Peyer's patch (tissue), 4 donors: Measurements from ENCODE around the gene RASSF3. TPM values are rescaled to one million over a fixed set of nuclear protein-coding genes. Genes with fewer than 3 reads are reported as not detected.
A peak's percentile ranks its signal among the peaks of the same experiment; 100 is the strongest.
"Not testable (repeated sequence)": the region's sequence is repeated elsewhere in the genome, so short reads cannot be mapped to it uniquely, and the experiment has no call there.

Experiments used
- DNase-seq, 3 donors: peaks; one replicate each; pipeline ENCODE4 v3.0.0-alpha.2; 2017 to 2019
- H3K27ac ChIP-seq, 4 donors: fragments of 200-600 bp; sonication (generic); one replicate each; pipeline ENCODE4 v1.5.1; 2016 to 2019
- H3K27me3 ChIP-seq, 2 donors: fragments of 200-600 bp; sonication (generic); one replicate each; pipeline ENCODE4 v1.5.1; 2019
- H3K36me3 ChIP-seq, 3 donors: fragments of 200-600 bp; sonication (generic); one replicate each; pipeline ENCODE4 v1.5.1; 2016 to 2019
- H3K4me1 ChIP-seq, 4 donors: fragments of 200-600 bp; sonication (generic); one replicate each; pipeline ENCODE4 v1.5.1; 2016 to 2019
- H3K4me3 ChIP-seq, 4 donors: fragments of 200-600 bp; sonication (generic); 1 replicate in 3 of 4; 2 replicates in 1 of 4; pipeline ENCODE4 v1.5.1; 2016 to 2019; ENCODE audit warnings: mild to moderate bottlenecking in 1 of 4
- H3K9me3 ChIP-seq, 4 donors: fragments of 200-600 bp; sonication (generic); one replicate each; pipeline ENCODE4 v1.5.1; 2016 to 2019; ENCODE audit warnings: mild to moderate bottlenecking in 1 of 4
- CTCF ChIP-seq, 6 experiments: fragments of 450-650 bp in 4 of 6; fragments of 200-600 bp in 2 of 6; sonication (generic) in 1 of 6; IDR thresholded peaks; one replicate each; pipeline ENCODE4 v1.5.1; 2017 to 2019; ENCODE audit warnings: antibody characterized with exemption in 6 of 6, mild to moderate bottlenecking in 3 of 6, moderate library complexity in 1 of 6
- POLR2A ChIP-seq, 2 donors: fragments of 450-650 bp; IDR thresholded peaks; one replicate each; pipeline ENCODE4 v1.5.1; 2017; ENCODE audit warnings: antibody characterized with exemption in 2 of 2, mild to moderate bottlenecking in 2 of 2, moderate library complexity in 2 of 2
- total RNA-seq, 4 donors: library from RNA; depleted of rRNA; stranded (reverse); fragments of >200 nt; gene quantifications; one replicate each; pipeline ENCODE4 v1.1.0, GENCODE V29; 2016

RASSF3 gene
- total RNA-seq, 4 donors from 2014 or later: 14.3 to 60.2 (median 27.2) TPM

DNA sequence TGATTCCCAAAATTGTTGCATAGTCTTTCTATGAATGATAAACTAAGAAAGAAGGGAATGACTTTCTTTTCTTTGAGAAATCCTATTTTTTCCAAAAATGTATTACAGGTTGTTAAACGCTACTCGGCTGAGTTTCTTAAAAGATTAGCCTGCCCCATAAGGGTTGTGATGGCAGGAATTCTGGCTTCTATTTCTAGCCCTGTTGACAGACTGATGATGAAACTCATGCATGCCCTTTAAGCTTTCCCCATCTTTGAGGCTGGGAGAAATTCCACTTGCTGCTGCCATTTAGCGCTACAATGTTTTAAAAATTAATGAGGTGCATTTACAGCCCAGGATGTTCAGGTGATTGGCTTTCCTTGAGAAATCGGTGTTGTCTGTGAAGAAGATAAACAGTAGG, 33.2 kb upstream of the RASSF3 start:
- Histone ChIP-seq H3K27me3 (no peaks in the 10 kb centered on the region), H3K9me3 (peaks cover 0 to 10% (median 0%) of the 10 kb centered on the region in 4 donors), H3K4me1 (no peaks in the 10 kb centered on the region), H3K27ac (no peak overlapping the region), H3K36me3 (no peaks in the 10 kb centered on the region), H3K4me3 (no peak overlapping the region)
- no peak for DNase-seq
- TF ChIP-seq CTCF (IDR thresholded peaks at IDR 0.05): no peak
- no peak for TF ChIP-seq POLR2A (IDR thresholded peaks at IDR 0.05)

DNA sequence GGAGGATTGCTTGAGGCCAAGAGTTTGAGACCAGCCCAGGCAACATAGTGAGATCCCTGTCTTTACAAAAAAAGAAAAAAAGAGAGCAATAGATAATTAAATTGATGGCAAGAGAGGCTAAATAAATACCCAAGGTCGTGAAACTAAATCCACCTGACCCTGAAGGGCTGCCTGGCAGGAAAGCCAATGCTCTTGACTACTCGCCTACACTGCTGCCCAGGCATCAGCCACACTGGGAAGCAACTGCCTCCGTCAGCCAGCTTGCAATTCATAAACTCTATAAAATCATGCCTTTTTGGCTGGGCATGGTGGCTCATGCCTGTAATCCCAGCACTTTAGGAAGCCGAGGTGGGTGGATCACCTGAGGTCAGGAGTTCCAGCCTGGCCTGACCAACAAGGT, 31.7 kb upstream of the RASSF3 start:
- Histone ChIP-seq H3K4me3 (no peak overlapping the region), H3K4me1 (no peaks in the 10 kb centered on the region), H3K27ac (no peak overlapping the region), H3K27me3 (no peaks in the 10 kb centered on the region), H3K9me3 (peaks cover 0 to 10% (median 0%) of the 10 kb centered on the region in 4 donors), H3K36me3 (no peaks in the 10 kb centered on the region)
- no peak for TF ChIP-seq POLR2A (IDR thresholded peaks at IDR 0.05)
- DNase-seq: no peak

GRCh38 chr12:64580681-64581080, 29.6 kb upstream of the RASSF3 start:
- H3K4me3 ChIP-seq: no peak overlapping the region
- TF ChIP-seq CTCF (IDR thresholded peaks at IDR 0.05): no peak
- TF ChIP-seq POLR2A (IDR thresholded peaks at IDR 0.05): no peak
- peaks cover 0 to 5% (median 0%) of the 10 kb centered on the region in 4 donors for H3K4me1 ChIP-seq
- DNase-seq: no peak
- no peaks in the 10 kb centered on the region for H3K36me3 ChIP-seq
- H3K9me3 ChIP-seq: no peaks in the 10 kb centered on the region
- no peaks in the 10 kb centered on the region for H3K27me3 ChIP-seq
- H3K27ac ChIP-seq: no peak overlapping the region

- Histone ChIP-seq H3K9me3 (no peaks in the 10 kb centered on the region), H3K4me3 (no peak overlapping the region), H3K36me3 (no peaks in the 10 kb centered on the region), H3K4me1 (peaks cover 0 to 5% (median 0%) of the 10 kb centered on the region in 4 donors), H3K27ac (no peak overlapping the region), H3K27me3 (no peaks in the 10 kb centered on the region)
- TF ChIP-seq CTCF (IDR thresholded peaks at IDR 0.05) (no peak), POLR2A (IDR thresholded peaks at IDR 0.05) (no peak)
- no peak for DNase-seq
Measured at GRCh38 chr12:64582114-64582513, 28.2 kb upstream of the RASSF3 start.

DNA sequence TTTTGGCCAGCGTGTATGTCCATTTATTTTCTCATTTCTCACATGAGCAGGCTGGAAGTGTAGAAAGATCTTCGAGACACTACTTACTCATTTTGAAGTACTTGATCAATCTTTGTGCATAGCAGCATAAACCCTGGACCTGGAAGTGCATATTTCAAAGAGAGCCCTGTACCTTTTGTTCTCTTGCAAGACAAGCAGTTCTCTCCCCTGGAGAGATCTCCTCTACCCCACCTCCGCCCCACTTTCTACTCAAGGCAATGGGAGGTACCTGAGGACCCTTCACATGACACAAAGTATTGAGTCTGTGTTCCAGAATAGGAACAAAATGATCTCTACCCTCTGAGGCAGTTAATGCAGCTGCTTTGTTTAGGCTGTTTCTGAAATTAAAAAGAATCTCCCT, 27.4 kb upstream of the RASSF3 start:
- Histone ChIP-seq H3K4me3 (no peak overlapping the region), H3K9me3 (no peaks in the 10 kb centered on the region), H3K27ac (no peak overlapping the region), H3K27me3 (no peaks in the 10 kb centered on the region), H3K4me1 (peaks cover 0 to 5% (median 0%) of the 10 kb centered on the region in 4 donors), H3K36me3 (no peaks in the 10 kb centered on the region)
- DNase-seq: peak in 1 of 3 donors; percentile 21
- TF ChIP-seq CTCF (IDR thresholded peaks at IDR 0.05) (no peak), POLR2A (IDR thresholded peaks at IDR 0.05) (no peak)

- H3K4me1 ChIP-seq, H3K36me3 ChIP-seq, H3K4me3 ChIP-seq, H3K27me3 ChIP-seq, H3K9me3 ChIP-seq: not testable (repeated sequence)
- peak in 1 of 3 donors; percentile 11 for DNase-seq
- peak overlapping the region in 1 of 4 donors; percentile 3 for H3K27ac ChIP-seq
Measured at GRCh38 chr12:64583395-64583770, 26.9 kb upstream of the RASSF3 start.

GRCh38 chr12:64583771-64584421, 26.4 kb upstream of the RASSF3 start:
- H3K4me1 ChIP-seq: peaks cover 0 to 5% (median 0%) of the 10 kb centered on the region in 4 donors
- TF ChIP-seq CTCF (IDR thresholded peaks at IDR 0.05) (no peak), POLR2A (IDR thresholded peaks at IDR 0.05) (no peak)
- DNase-seq: peak in 1 of 3 donors; percentile 24
- H3K4me3 ChIP-seq: no peak overlapping the region
- no peaks in the 10 kb centered on the region for H3K36me3 ChIP-seq
- no peaks in the 10 kb centered on the region for H3K27me3 ChIP-seq
- peak overlapping the region in 1 of 4 donors; percentile 3 for H3K27ac ChIP-seq
- no peaks in the 10 kb centered on the region for H3K9me3 ChIP-seq
